Calu3 (cell line): ENCODE measurements around the gene SEC16B. TPM values are rescaled to one million over a fixed set of nuclear protein-coding genes. Genes with fewer than 3 reads are reported as not detected.
A peak's percentile ranks its signal among the peaks of the same experiment; 100 is the strongest.

Experiments used
- Bru-seq: library from RNA; stranded (reverse); fragments of 400-500 nt; gene quantifications from one replicate; lab custom pipeline; 2021; lab: Mats Ljungman, UMichigan
- BruChase-seq, 2 experiments: library from RNA; stranded (reverse); fragments of 400-500 nt; gene quantifications; one replicate each; lab custom pipeline; 2021; lab: Mats Ljungman, UMichigan
- BruUV-seq: library from RNA; stranded (reverse); fragments of 400-500 nt; replicated peaks from 2 replicates; lab custom pipeline; 2021; lab: Mats Ljungman, UMichigan
- CTCF ChIA-PET: fragments of 300-600 bp; sonication (Branson Sonifier 250); formaldehyde crosslinking; loops from one replicate; lab custom pipeline; 2022; ENCODE audit warnings: antibody characterized with exemption; lab: Charles Lee
- DNase-seq: peaks from one replicate; pipeline ENCODE4 v3.0.0; 2022
- H3K27ac Mint-ChIP-seq: one replicate; pipeline ENCODE4 v1.8.0; 2022; ENCODE audit warnings: mixed read lengths; ENCODE audit not compliant: unreplicated experiment
- H3K27me3 Mint-ChIP-seq: one replicate; pipeline ENCODE4 v1.8.0; 2022; ENCODE audit warnings: mixed read lengths; ENCODE audit not compliant: unreplicated experiment
- H3K36me3 Mint-ChIP-seq: one replicate; pipeline ENCODE4 v1.8.0; 2022; ENCODE audit warnings: mild to moderate bottlenecking, moderate library complexity, mixed read lengths; ENCODE audit not compliant: insufficient read depth, unreplicated experiment
- H3K4me1 Mint-ChIP-seq: one replicate; pipeline ENCODE4 v1.8.0; 2022; ENCODE audit warnings: mild to moderate bottlenecking, low read depth, mixed read lengths; ENCODE audit not compliant: unreplicated experiment
- H3K4me3 Mint-ChIP-seq: one replicate; pipeline ENCODE4 v1.8.0; 2022; ENCODE audit warnings: mild to moderate bottlenecking, low read depth, moderate library complexity, mixed read lengths; ENCODE audit not compliant: unreplicated experiment
- H3K9me3 Mint-ChIP-seq: one replicate; pipeline ENCODE4 v1.8.0; 2022; ENCODE audit warnings: low read depth, mixed read lengths; ENCODE audit not compliant: unreplicated experiment
- intact Hi-C: fragments of 100-400 bp; cut with micrococcal nuclease; formaldehyde crosslinking; loops from one replicate; pipeline ENCODE4 v1.10.0; 2022; ENCODE audit not compliant: unreplicated experiment
- long read RNA-seq: library from polyadenylated mRNA; stranded (forward); transcript quantifications from one replicate; pipeline ENCODE4 v2.0.0, GENCODE V29; 2022
- total RNA-seq: library from RNA; stranded (reverse); gene quantifications from 2 replicates; pipeline ENCODE4 v1.2.3, GENCODE V29; 2022
- TF ChIP-seq, protein P1 (sequence below): fragments of 200-600 bp; IDR thresholded peaks from one replicate; pipeline ENCODE4 v1.8.0; 2022; ENCODE audit warnings: antibody characterized with exemption; ENCODE audit not compliant: unreplicated experiment

SEC16B gene, protein sequence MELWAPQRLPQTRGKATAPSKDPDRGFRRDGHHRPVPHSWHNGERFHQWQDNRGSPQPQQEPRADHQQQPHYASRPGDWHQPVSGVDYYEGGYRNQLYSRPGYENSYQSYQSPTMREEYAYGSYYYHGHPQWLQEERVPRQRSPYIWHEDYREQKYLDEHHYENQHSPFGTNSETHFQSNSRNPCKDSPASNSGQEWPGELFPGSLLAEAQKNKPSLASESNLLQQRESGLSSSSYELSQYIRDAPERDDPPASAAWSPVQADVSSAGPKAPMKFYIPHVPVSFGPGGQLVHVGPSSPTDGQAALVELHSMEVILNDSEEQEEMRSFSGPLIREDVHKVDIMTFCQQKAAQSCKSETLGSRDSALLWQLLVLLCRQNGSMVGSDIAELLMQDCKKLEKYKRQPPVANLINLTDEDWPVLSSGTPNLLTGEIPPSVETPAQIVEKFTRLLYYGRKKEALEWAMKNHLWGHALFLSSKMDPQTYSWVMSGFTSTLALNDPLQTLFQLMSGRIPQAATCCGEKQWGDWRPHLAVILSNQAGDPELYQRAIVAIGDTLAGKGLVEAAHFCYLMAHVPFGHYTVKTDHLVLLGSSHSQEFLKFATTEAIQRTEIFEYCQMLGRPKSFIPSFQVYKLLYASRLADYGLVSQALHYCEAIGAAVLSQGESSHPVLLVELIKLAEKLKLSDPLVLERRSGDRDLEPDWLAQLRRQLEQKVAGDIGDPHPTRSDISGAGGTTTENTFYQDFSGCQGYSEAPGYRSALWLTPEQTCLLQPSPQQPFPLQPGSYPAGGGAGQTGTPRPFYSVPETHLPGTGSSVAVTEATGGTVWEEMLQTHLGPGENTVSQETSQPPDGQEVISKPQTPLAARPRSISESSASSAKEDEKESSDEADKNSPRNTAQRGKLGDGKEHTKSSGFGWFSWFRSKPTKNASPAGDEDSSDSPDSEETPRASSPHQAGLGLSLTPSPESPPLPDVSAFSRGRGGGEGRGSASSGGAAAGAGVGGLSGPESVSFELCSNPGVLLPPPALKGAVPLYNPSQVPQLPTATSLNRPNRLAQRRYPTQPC
- total RNA-seq, result 4.2 and 6.2 TPM in 2 replicates
- Bru-seq, nascent RNA, result percentile 54 among the genes with signal in this experiment
- percentile 28 among the genes with signal in this experiment for BruChase-seq, experiment 1, labeled RNA remaining after a 6-hour chase
- percentile 41 among the genes with signal in this experiment for BruChase-seq, experiment 2, labeled RNA remaining after a 2-hour chase
- long read RNA-seq, partial matches to known transcripts, result 1 of 2 reads
- long read RNA-seq, other reads (novel, unspliced or antisense), result 1 of 2 reads

DNA sequence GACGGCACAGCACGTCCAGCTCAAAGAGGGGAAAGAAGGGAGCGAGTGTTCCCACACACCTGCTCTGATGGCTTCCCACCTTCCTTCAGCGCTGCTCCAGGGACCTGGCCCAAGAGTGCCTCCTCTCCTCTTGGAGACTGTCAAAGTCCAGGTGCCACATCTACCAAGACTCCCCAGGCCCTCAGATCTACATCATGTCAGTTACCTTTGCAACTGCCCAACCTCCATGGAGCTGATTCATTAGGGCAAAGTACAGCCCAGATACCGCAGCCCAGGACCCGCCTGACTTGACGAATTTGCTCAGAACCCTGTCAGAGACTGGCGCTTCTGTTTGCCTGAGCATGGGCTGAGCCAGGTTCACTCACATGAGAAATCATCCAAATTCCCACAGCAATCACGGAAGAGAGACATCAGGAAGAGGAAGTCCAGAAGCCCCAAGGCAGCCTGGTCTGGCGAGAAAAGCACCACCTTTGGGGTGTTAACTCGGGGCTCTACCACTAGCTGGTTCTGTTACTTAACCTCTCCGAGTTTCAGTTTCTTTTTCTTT is at the start of gene SEC16B:
Gene SEC16B (minus strand): TSS at position 234 of the 547 bp plus-strand sequence. CDS start 2,077 bp downstream, outside the sequence.
- TF ChIP-seq, protein P1, sequence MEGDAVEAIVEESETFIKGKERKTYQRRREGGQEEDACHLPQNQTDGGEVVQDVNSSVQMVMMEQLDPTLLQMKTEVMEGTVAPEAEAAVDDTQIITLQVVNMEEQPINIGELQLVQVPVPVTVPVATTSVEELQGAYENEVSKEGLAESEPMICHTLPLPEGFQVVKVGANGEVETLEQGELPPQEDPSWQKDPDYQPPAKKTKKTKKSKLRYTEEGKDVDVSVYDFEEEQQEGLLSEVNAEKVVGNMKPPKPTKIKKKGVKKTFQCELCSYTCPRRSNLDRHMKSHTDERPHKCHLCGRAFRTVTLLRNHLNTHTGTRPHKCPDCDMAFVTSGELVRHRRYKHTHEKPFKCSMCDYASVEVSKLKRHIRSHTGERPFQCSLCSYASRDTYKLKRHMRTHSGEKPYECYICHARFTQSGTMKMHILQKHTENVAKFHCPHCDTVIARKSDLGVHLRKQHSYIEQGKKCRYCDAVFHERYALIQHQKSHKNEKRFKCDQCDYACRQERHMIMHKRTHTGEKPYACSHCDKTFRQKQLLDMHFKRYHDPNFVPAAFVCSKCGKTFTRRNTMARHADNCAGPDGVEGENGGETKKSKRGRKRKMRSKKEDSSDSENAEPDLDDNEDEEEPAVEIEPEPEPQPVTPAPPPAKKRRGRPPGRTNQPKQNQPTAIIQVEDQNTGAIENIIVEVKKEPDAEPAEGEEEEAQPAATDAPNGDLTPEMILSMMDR, result no peak
- H3K9me3 Mint-ChIP-seq, result no peaks in the 10 kb centered on the region
- no peaks in the 10 kb centered on the region for H3K27me3 Mint-ChIP-seq
- peak within 1 kb of the TSS; percentile 77 for H3K4me3 Mint-ChIP-seq
- H3K4me1 Mint-ChIP-seq, result peaks cover 19% of the 10 kb centered on the region
- CTCF ChIA-PET, result interaction anchor here (1.1 to 1.6 kb wide), 4 partner anchors 11 to 68 kb away, joined by 3 to 4 read pairs (median 4); no protein-coding TSS in a partner anchor
- TSS peak; percentile 40 for BruUV-seq
- DNase-seq, result peak; percentile 68
- intact Hi-C loops, result no loop called here
- H3K36me3 Mint-ChIP-seq, result peaks cover 8% of the 10 kb centered on the region
- H3K27ac Mint-ChIP-seq, result peak within 1 kb of the TSS; percentile 94

DNA sequence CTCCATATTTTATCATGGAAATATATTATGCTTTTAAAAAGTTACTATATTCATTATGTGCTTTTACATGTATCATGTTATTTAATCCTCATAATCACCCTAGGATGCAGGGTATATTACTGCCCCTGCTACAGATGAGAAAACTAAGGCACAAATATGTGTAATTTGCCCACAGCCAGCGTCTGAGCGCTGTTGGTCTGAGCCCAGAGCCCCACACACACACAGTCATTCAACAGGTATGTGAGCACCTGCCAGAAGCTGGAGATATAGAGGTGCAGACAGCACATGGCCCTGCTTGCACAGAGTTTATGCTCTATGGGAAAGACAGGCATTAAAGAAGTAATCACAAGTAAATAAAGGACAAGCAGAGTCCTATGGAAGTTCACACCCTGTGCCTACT is 49.8 kb upstream of the SEC16B start:
- H3K4me1 Mint-ChIP-seq, result peaks cover 19% of the 10 kb centered on the region
- BruUV-seq, result no TSS peak
- no peak for DNase-seq
- CTCF ChIA-PET, result no interaction called here
- no peaks in the 10 kb centered on the region for H3K36me3 Mint-ChIP-seq
- TF ChIP-seq, protein P1, result no peak
- peaks cover 14% of the 10 kb centered on the region for H3K9me3 Mint-ChIP-seq
- no peaks in the 10 kb centered on the region for H3K27me3 Mint-ChIP-seq
- intact Hi-C loops, result no loop called here
- no peak overlapping the region for H3K27ac Mint-ChIP-seq
- H3K4me3 Mint-ChIP-seq, result no peak overlapping the region

DNA sequence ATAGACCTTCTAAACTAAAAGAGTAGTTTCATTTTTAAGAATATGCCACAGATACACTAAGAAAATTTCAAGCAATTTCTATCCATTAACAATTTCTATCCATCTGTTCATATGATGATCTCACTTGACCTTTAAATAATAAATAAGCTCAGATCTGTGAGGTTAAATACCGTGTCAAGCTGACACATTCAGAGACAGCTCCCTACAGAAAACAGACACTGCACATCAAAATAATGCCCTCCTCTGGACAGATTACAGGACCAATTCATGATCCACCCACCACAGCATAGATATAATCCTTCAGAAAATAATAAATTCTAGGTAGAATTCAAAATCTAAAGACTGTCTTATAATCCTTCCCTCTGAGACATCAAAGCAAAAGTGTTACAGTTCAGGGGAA is 49.4 kb upstream of the SEC16B start:
- CTCF ChIA-PET, result no interaction called here
- no TSS peak for BruUV-seq
- TF ChIP-seq, protein P1, result no peak
- no peak overlapping the region for H3K27ac Mint-ChIP-seq
- H3K27me3 Mint-ChIP-seq, result no peaks in the 10 kb centered on the region
- H3K4me3 Mint-ChIP-seq, result no peak overlapping the region
- DNase-seq, result no peak
- intact Hi-C loops, result no loop called here
- H3K4me1 Mint-ChIP-seq, result peaks cover 19% of the 10 kb centered on the region
- no peaks in the 10 kb centered on the region for H3K36me3 Mint-ChIP-seq
- peaks cover 14% of the 10 kb centered on the region for H3K9me3 Mint-ChIP-seq
